ENCODE data around the gene NKX2-3. TPM values are rescaled to one million over a fixed set of nuclear protein-coding genes. Genes with fewer than 3 reads are reported as not detected.

The NKX2-3 gene
- total and polyA plus RNA-seq, 2 donors from 2014 or later, result not detected

- Histone ChIP-seq H3K9ac (ENCODE audit: low read length in 3 of 3) (no peak overlapping the region), H3K4me1 (ENCODE audit: control insufficient read depth in 2 of 3, insufficient read depth in 2 of 3, low read depth in 1 of 3, low read length in 3 of 3) (peaks cover 0 to 5% (median 0%) of the 10 kb centered on the region in 3 donors), H3K27me3 (ENCODE audit: control insufficient read depth, insufficient read depth, low read length) (peaks cover 60% of the 10 kb centered on the region), H3K36me3 (ENCODE audit: control insufficient read depth in 2 of 3, insufficient read depth in 3 of 3, low read length in 3 of 3) (no peaks in the 10 kb centered on the region), H3K27ac (ENCODE audit: low read depth in 2 of 2, low read length in 2 of 2) (no peak overlapping the region), H3K4me3 (ENCODE audit: low read length in 3 of 3) (no peak overlapping the region), H3K9me3 (ENCODE audit: control insufficient read depth in 2 of 3, insufficient read depth in 1 of 3, low read length in 3 of 3) (no peaks in the 10 kb centered on the region)
- no peak for TF ChIP-seq CTCF (IDR thresholded peaks at IDR 0.05; ENCODE audit: borderline replicate concordance, extremely low read depth, insufficient read depth)
- no peak for FAIRE-seq
- DNase-seq, result no peak
- intact Hi-C loops (cut with DNase I), result no loop called here
Measured at GRCh38 chr10:99540306-99540656, 7.5 kb downstream of the NKX2-3 start.

GRCh38 chr10:99540657-99541531 lies 8.2 kb downstream of the NKX2-3 start:
- peak; percentile 59 to 76 (median 67) for DNase-seq
- Histone ChIP-seq H3K4me3 (ENCODE audit: low read length in 3 of 3) (no peak overlapping the region), H3K9me3 (ENCODE audit: control insufficient read depth in 2 of 3, insufficient read depth in 1 of 3, low read length in 3 of 3) (no peaks in the 10 kb centered on the region), H3K27ac (ENCODE audit: low read depth in 2 of 2, low read length in 2 of 2) (no peak overlapping the region), H3K36me3 (ENCODE audit: control insufficient read depth in 2 of 3, insufficient read depth in 3 of 3, low read length in 3 of 3) (no peaks in the 10 kb centered on the region), H3K9ac (ENCODE audit: low read length in 3 of 3) (no peak overlapping the region), H3K4me1 (ENCODE audit: control insufficient read depth in 2 of 3, insufficient read depth in 2 of 3, low read depth in 1 of 3, low read length in 3 of 3) (peaks cover 0 to 5% (median 0%) of the 10 kb centered on the region in 3 donors), H3K27me3 (ENCODE audit: control insufficient read depth, insufficient read depth, low read length) (peaks cover 62% of the 10 kb centered on the region)
- TF ChIP-seq CTCF (IDR thresholded peaks at IDR 0.05; ENCODE audit: borderline replicate concordance, extremely low read depth, insufficient read depth), result no peak
- no peak for FAIRE-seq
- intact Hi-C loops (cut with DNase I), result no loop called here

- peaks cover 51% of the 10 kb centered on the region for H3K27me3 ChIP-seq (ENCODE audit: control insufficient read depth, insufficient read depth, low read length)
- FAIRE-seq (no peak), DNase-seq (no peak)
- no peaks in the 10 kb centered on the region for H3K9me3 ChIP-seq (ENCODE audit: control insufficient read depth in 2 of 3, insufficient read depth in 1 of 3, low read length in 3 of 3)
- no peak overlapping the region for H3K9ac ChIP-seq (ENCODE audit: low read length in 3 of 3)
- no peaks in the 10 kb centered on the region for H3K36me3 ChIP-seq (ENCODE audit: control insufficient read depth in 2 of 3, insufficient read depth in 3 of 3, low read length in 3 of 3)
- intact Hi-C loops (cut with DNase I), result no loop called here
- no peaks in the 10 kb centered on the region for H3K4me1 ChIP-seq (ENCODE audit: control insufficient read depth in 2 of 3, insufficient read depth in 2 of 3, low read depth in 1 of 3, low read length in 3 of 3)
- no peak overlapping the region for H3K27ac ChIP-seq (ENCODE audit: low read depth in 2 of 2, low read length in 2 of 2)
- TF ChIP-seq CTCF (IDR thresholded peaks at IDR 0.05; ENCODE audit: borderline replicate concordance, extremely low read depth, insufficient read depth), result no peak
- H3K4me3 ChIP-seq (ENCODE audit: low read length in 3 of 3), result no peak overlapping the region
Measured at GRCh38 chr10:99544322-99544721, 11.6 kb downstream of the NKX2-3 start.
